ENCODE results near the gene FSHB.

FSHB gene

GRCh38 chr11:30270671-30271070, 39.9 kb downstream of the FSHB start:
- DNase-seq = no peak

- DNase-seq = no peak
These were observed 46.4 kb downstream of the FSHB start for GRCh38 chr11:30277176-30277575.

- DNase-seq = no peak
These were observed 49.0 kb downstream of the FSHB start for GRCh38 chr11:30279796-30280195.

GRCh38 chr11:30281476-30282288, 50.9 kb downstream of the FSHB start:
- no peak for DNase-seq

GRCh38 chr11:30282289-30282631, 51.4 kb downstream of the FSHB start:
- no peak for DNase-seq

Measured in NCI-H526 treated with DMSO at 0.1 percent for 48 hours (cell line).